ENCODE measurements around the gene SLC49A3. TPM values are rescaled to one million over a fixed set of nuclear protein-coding genes. Genes with fewer than 3 reads are reported as not detected.

The SLC49A3 gene
- total and polyA plus RNA-seq, 2 experiments from 2014 or later = 5.2 to 12.5 TPM

DNA sequence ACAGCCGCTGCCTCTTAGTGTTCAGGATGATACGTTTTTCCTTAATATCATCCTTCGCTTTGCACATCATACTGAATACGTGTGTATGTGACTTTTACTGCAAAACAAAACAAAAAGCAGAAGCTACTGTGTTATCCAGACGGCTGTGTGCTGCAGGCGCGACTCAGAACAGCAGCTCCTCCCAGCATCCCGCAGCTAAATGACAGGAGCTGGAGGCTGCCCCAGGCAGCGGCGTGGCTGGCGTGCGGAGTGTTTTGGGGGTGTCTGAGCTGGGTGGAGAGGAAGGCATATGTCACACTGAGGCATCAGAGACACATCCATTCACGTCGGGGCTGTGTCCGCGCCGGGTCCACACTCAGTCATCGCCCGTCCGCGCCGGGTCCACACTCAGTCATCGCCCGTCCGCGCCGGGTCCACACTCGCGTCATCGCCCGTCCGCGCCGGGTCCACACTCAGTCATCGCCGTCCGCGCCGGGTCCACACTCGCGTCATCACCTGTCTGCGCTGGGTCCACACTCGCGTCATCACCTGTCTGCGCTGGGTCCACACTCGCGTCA lies 33.3 kb upstream of the SLC49A3 start:
- Histone ChIP-seq H2AFZ (no peak overlapping the region), H3K4me2 (ENCODE audit: unreplicated experiment) (no peak overlapping the region), H3K79me2 (ENCODE audit: insufficient read depth) (peaks cover 97% of the 10 kb centered on the region), H3K4me3 (no peak overlapping the region), H3F3A (ENCODE audit: insufficient read depth) (peaks cover under 1% of the 10 kb centered on the region; the same call in 1 of the 2 replicates), H4K20me1 (ENCODE audit: insufficient read depth) (no peaks in the 10 kb centered on the region; the same call in 1 of the 2 replicates), H3K27ac (peak overlapping the region; percentile 83), H3K9me2 (ENCODE audit: insufficient read depth) (no peaks in the 10 kb centered on the region), H3K27me3 (replicated peaks; ENCODE audit: insufficient read depth) (no peaks in the 10 kb centered on the region), H3K4me1 (ENCODE audit: insufficient read depth) (peaks cover 27% of the 10 kb centered on the region), H3K9me3 (ENCODE audit: low read depth) (no peaks in the 10 kb centered on the region), H3K9ac (no peak overlapping the region), H3K36me3 (ENCODE audit: low read depth) (no peaks in the 10 kb centered on the region)
- TF ChIP-seq EZH2 (IDR thresholded peaks at IDR 0.05; ENCODE audit: insufficient read depth, poor library complexity, severe bottlenecking) (no peak), EZH2phosphoT487 (IDR thresholded peaks at IDR 0.05; ENCODE audit: insufficient read depth, low read depth) (no peak)
- peak; percentile 30 for DNase-seq
- WGBS, 2 experiments (ENCODE audit: low coverage in 1 of 2, low lambda C conversion rate in 2 of 2, missing lambda C conversion rate in 2 of 2) = 76 to 87% methylated on average over 19 to 47 of the region's 47 CpGs
- in situ Hi-C loops (cut with MboI) = no loop called here

DNA sequence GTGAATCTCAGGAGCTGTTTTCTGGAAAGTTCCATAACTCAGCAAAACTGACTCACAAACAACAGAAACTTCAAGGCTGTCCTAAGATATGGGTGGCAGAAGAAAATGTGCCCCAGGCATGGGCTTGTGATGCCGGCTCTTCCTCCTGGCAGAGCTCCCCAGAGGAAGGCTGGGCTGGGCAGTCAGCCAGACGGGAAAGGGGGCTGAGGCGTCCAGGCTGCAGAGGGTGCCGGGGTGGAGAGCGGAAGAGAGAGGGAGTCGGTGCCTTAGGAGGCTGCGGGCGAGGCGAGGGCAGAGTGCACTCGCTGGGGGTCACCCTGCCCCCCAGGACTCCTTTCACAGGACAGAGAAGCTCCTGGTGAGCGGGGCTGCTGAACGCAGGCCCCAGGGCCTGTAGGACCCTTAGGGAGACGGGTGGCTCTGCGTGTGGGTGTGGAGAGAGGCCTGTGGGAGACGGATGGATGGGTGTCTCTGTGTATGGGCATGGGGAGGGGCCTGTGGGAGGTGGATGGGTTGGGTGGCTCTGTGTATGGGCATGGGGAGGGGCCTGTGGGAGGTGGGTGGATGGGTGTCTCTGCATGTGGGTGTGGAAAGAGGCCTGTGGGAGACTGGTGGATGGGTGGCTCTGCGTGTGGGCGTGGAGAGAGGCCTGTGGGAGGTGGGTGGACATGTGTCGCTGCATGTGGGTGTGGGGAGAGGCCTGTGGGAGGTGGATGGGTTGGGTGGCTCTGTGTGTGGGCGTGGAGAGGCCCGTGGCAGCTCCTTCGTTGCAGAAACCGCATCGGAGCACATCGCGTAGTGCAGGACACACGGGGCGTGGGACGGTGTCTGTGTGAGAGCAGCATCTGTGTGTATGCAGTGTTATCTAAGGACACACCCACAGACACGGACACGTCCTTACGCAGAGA lies 32.6 kb upstream of the SLC49A3 start:
- Histone ChIP-seq H3K9me3 (ENCODE audit: low read depth) (no peaks in the 10 kb centered on the region), H3K79me2 (ENCODE audit: insufficient read depth) (peaks cover 92% of the 10 kb centered on the region), H3K4me2 (ENCODE audit: unreplicated experiment) (peak overlapping the region; percentile 37), H3K4me1 (ENCODE audit: insufficient read depth) (peaks cover 21% of the 10 kb centered on the region), H3K27ac (peak overlapping the region; percentile 83), H2AFZ (no peak overlapping the region), H4K20me1 (ENCODE audit: insufficient read depth) (no peaks in the 10 kb centered on the region), H3K9ac (peak overlapping the region; percentile 66), H3F3A (ENCODE audit: insufficient read depth) (no peaks in the 10 kb centered on the region; the same call in 1 of the 2 replicates), H3K4me3 (no peak overlapping the region), H3K36me3 (ENCODE audit: low read depth) (no peaks in the 10 kb centered on the region), H3K9me2 (ENCODE audit: insufficient read depth) (no peaks in the 10 kb centered on the region), H3K27me3 (replicated peaks; ENCODE audit: insufficient read depth) (no peaks in the 10 kb centered on the region)
- 54 to 55% methylated on average over 27 to 31 of the region's 31 CpGs for WGBS, 2 experiments (ENCODE audit: low coverage in 1 of 2, low lambda C conversion rate in 2 of 2, missing lambda C conversion rate in 2 of 2)
- in situ Hi-C loops (cut with MboI) = no loop called here
- no peak for TF ChIP-seq EZH2phosphoT487 (IDR thresholded peaks at IDR 0.05; ENCODE audit: insufficient read depth, low read depth)
- no peak for TF ChIP-seq EZH2 (IDR thresholded peaks at IDR 0.05; ENCODE audit: insufficient read depth, poor library complexity, severe bottlenecking)
- DNase-seq = peak; percentile 76

DNA sequence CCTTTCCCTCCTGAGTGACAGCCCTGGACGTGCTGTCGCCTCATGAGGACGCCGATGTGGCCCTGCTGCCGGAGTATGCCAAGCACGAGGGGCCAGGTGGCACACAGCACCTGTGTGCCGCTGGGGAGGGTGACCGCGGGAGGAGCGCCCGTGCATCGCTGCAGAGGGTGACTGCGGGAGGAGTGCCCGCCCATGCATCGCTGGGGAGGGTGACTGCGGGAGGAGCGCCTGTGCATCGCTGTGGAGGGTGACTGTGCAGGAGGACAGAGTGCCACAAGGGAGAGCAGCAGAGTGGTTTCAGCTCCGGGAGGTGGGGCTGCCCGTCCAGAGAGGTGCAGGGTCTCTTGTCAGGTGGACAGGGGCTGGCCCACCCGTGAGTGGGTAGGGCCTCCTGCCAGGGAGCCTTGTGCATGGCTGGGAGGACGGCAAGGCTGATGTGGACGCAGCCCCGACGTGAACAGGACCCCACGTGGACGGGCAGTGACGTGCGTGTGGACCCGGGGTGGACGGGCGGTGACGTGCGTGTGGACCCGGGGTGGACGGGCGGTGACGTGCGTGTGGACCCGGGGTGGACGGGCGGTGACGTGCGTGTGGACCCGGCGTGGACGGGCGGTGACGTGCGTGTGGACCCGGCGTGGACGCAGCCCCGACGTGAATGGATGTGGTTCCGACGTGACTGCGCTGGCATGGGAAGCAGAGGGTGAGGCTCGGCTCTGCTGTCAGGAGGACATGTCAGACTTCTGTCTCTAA lies 31.3 kb upstream of the SLC49A3 start:
- Histone ChIP-seq H3K9me2 (ENCODE audit: insufficient read depth) (no peaks in the 10 kb centered on the region), H3F3A (ENCODE audit: insufficient read depth) (no peaks in the 10 kb centered on the region), H4K20me1 (ENCODE audit: insufficient read depth) (no peaks in the 10 kb centered on the region), H3K27me3 (replicated peaks; ENCODE audit: insufficient read depth) (no peaks in the 10 kb centered on the region), H3K4me3 (no peak overlapping the region), H3K79me2 (ENCODE audit: insufficient read depth) (peaks cover 80% of the 10 kb centered on the region), H3K9me3 (ENCODE audit: low read depth) (no peaks in the 10 kb centered on the region), H3K9ac (peak overlapping the region; percentile 66), H3K27ac (peak overlapping the region; percentile 83), H3K4me2 (ENCODE audit: unreplicated experiment) (peak overlapping the region; percentile 37), H3K4me1 (ENCODE audit: insufficient read depth) (peaks cover 14% of the 10 kb centered on the region; the same call in 1 of the 2 replicates), H2AFZ (no peak overlapping the region), H3K36me3 (ENCODE audit: low read depth) (no peaks in the 10 kb centered on the region)
- no peak for DNase-seq
- 89 to 91% methylated on average over 32 to 58 of the region's 59 CpGs for WGBS, 2 experiments (ENCODE audit: low coverage in 1 of 2, low lambda C conversion rate in 2 of 2, missing lambda C conversion rate in 2 of 2)
- in situ Hi-C loops (cut with MboI) = no loop called here
- no peak for TF ChIP-seq EZH2 (IDR thresholded peaks at IDR 0.05; ENCODE audit: insufficient read depth, poor library complexity, severe bottlenecking)
- TF ChIP-seq EZH2phosphoT487 (IDR thresholded peaks at IDR 0.05; ENCODE audit: insufficient read depth, low read depth) = no peak

DNA sequence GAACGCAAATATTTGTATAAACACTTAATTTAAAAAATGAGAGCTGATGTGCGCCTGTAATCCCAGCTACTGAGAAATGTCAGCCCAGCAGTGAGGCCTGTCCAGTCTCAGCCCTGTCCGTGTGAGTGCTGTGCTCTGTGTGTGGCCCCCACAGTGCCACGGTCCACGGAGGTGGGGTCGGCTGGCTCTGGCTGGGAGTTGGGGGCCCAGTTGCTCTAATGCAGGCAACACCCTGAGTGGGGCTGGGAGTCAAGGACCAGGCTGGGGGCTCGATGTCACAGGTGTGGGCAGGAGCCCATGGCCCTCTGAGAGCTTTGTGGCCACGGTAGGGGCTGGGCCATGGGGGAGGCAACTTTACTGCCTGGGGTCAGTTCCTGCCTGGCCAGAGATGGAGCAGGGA lies 29.5 kb upstream of the SLC49A3 start:
- Histone ChIP-seq H3K9me2 (ENCODE audit: insufficient read depth) (no peaks in the 10 kb centered on the region), H3K36me3 (ENCODE audit: low read depth) (no peaks in the 10 kb centered on the region), H3K4me2 (ENCODE audit: unreplicated experiment) (no peak overlapping the region), H3K9me3 (ENCODE audit: low read depth) (no peaks in the 10 kb centered on the region), H3K27ac (no peak overlapping the region), H3K4me1 (ENCODE audit: insufficient read depth) (peaks cover 14% of the 10 kb centered on the region; the same call in 1 of the 2 replicates), H3K9ac (no peak overlapping the region), H3K27me3 (replicated peaks; ENCODE audit: insufficient read depth) (no peaks in the 10 kb centered on the region), H4K20me1 (ENCODE audit: insufficient read depth) (no peaks in the 10 kb centered on the region), H3F3A (ENCODE audit: insufficient read depth) (no peaks in the 10 kb centered on the region), H2AFZ (no peak overlapping the region), H3K4me3 (no peak overlapping the region), H3K79me2 (ENCODE audit: insufficient read depth) (peaks cover 80% of the 10 kb centered on the region)
- in situ Hi-C loops (cut with MboI) = no loop called here
- no peak for DNase-seq
- TF ChIP-seq EZH2 (IDR thresholded peaks at IDR 0.05; ENCODE audit: insufficient read depth, poor library complexity, severe bottlenecking) (no peak), EZH2phosphoT487 (IDR thresholded peaks at IDR 0.05; ENCODE audit: insufficient read depth, low read depth) (no peak)
- WGBS, 2 experiments (ENCODE audit: low coverage in 1 of 2, low lambda C conversion rate in 2 of 2, missing lambda C conversion rate in 2 of 2) = 83 to 89% methylated on average over 8 of the region's 8 CpGs
